Measurements from ENCODE around the gene NCOA7.

DNA sequence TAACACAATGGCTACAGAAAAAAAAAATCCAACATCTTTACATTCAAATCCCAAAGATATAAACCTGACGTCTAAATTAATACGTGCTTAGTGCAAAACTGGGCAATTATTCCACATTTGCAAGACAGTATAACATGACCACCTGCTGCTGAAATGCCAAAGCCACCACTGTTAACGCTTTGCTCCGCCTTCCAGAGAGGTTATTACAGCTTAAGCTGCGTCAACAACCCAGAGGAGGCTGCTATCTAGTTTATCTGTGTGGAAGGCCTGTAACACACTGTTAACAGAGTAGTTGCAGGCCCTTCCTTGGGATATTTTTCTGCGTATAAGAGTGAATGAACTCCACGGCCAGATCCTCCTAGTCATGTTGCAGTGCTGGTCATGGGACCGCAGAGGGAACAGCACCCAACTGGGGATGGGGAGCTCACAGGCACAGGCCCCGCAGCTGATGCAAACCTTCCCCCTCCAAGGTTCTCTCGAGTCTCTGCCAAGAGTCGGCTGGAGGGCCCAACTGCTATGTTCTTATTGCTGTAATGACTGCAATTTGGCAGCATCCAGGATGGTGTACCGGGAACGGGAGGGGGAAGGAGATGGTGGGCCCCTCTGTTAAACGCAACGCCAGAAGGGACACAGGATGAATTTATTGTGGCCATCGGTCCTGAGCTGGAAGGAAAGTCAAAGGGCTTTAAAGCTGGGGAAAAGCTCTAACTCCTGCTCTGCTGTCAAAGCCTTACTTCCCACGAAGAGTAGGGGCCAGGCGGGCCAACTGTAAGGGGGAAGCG is 993 bp upstream of the NCOA7 start:
- TF ChIP-seq, protein P1, sequence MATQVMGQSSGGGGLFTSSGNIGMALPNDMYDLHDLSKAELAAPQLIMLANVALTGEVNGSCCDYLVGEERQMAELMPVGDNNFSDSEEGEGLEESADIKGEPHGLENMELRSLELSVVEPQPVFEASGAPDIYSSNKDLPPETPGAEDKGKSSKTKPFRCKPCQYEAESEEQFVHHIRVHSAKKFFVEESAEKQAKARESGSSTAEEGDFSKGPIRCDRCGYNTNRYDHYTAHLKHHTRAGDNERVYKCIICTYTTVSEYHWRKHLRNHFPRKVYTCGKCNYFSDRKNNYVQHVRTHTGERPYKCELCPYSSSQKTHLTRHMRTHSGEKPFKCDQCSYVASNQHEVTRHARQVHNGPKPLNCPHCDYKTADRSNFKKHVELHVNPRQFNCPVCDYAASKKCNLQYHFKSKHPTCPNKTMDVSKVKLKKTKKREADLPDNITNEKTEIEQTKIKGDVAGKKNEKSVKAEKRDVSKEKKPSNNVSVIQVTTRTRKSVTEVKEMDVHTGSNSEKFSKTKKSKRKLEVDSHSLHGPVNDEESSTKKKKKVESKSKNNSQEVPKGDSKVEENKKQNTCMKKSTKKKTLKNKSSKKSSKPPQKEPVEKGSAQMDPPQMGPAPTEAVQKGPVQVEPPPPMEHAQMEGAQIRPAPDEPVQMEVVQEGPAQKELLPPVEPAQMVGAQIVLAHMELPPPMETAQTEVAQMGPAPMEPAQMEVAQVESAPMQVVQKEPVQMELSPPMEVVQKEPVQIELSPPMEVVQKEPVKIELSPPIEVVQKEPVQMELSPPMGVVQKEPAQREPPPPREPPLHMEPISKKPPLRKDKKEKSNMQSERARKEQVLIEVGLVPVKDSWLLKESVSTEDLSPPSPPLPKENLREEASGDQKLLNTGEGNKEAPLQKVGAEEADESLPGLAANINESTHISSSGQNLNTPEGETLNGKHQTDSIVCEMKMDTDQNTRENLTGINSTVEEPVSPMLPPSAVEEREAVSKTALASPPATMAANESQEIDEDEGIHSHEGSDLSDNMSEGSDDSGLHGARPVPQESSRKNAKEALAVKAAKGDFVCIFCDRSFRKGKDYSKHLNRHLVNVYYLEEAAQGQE (IDR thresholded peaks at IDR 0.05): peak; percentile 17
- TF ChIP-seq, protein P2, sequence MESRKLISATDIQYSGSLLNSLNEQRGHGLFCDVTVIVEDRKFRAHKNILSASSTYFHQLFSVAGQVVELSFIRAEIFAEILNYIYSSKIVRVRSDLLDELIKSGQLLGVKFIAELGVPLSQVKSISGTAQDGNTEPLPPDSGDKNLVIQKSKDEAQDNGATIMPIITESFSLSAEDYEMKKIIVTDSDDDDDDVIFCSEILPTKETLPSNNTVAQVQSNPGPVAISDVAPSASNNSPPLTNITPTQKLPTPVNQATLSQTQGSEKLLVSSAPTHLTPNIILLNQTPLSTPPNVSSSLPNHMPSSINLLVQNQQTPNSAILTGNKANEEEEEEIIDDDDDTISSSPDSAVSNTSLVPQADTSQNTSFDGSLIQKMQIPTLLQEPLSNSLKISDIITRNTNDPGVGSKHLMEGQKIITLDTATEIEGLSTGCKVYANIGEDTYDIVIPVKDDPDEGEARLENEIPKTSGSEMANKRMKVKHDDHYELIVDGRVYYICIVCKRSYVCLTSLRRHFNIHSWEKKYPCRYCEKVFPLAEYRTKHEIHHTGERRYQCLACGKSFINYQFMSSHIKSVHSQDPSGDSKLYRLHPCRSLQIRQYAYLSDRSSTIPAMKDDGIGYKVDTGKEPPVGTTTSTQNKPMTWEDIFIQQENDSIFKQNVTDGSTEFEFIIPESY (IDR thresholded peaks at IDR 0.05): no peak
- TF ChIP-seq JUND (IDR thresholded peaks at IDR 0.05): no peak

Data from liver (tissue), 2 donors.